Ectodermal cell (in vitro differentiated cells): ENCODE data around the gene SIRT5.

ENCODE experiments used
- H3K27ac ChIP-seq: 2 replicates; pipeline ENCODE4 v1.7.0; 2013; ENCODE audit warnings: mild to moderate bottlenecking, low read depth, low read length; ENCODE audit not compliant: insufficient read depth, poor library complexity, severe bottlenecking
- H3K27me3 ChIP-seq: 2 replicates; pipeline ENCODE4 v1.7.0; 2013; ENCODE audit warnings: mild to moderate bottlenecking, low read length; ENCODE audit not compliant: insufficient read depth, control insufficient read depth, poor library complexity, severe bottlenecking
- H3K36me3 ChIP-seq: one replicate; pipeline ENCODE4 v1.7.0; 2013; ENCODE audit warnings: low read length; ENCODE audit not compliant: control insufficient read depth, insufficient read depth
- H3K4me1 ChIP-seq: one replicate; pipeline ENCODE4 v1.7.0; 2013; ENCODE audit warnings: low read length; ENCODE audit not compliant: control insufficient read depth, insufficient read depth
- H3K4me3 ChIP-seq: 2 replicates; pipeline ENCODE4 v1.7.0; 2013; ENCODE audit warnings: low read depth, low read length, control low read depth; ENCODE audit not compliant: insufficient read depth
- H3K9me3 ChIP-seq: 2 replicates; pipeline ENCODE4 v1.7.0; 2013; ENCODE audit warnings: mild to moderate bottlenecking, low read length, moderate library complexity; ENCODE audit not compliant: control insufficient read depth
- WGBS, 2 experiments: methylation state at CpG; one replicate each; pipeline ENCODE4 v1.1.7; 2013; ENCODE audit warnings: missing lambda C conversion rate in 2 of 2; 5-methylcytosine and 5-hydroxymethylcytosine counted together

Gene SIRT5

DNA sequence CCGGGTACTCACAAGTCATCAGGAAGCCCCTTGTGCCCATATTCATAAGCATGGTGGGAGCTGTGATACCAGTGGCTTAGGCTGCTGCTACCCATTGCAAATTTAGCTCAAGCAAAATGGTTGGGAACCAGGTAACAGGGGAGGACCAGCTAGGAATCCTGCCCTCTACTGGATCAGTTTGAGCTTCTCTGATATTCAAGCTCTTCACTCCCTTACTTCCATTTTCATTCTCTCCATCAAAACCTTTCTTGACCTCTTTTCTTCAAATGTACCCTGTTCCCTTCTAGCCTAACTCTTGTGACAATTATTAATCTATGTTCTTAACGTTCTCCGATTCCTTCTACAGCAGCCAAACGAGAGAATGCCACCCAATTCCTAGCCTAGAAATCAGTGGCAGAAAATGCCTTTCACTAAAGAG is 50.5 kb downstream of the SIRT5 start:
- H3K27me3 ChIP-seq: no peaks in the 10 kb centered on the region
- peaks cover 25% of the 10 kb centered on the region for H3K36me3 ChIP-seq
- 65 to 73% methylated on average over 4 of the region's 4 CpGs for WGBS, 2 experiments
- H3K9me3 ChIP-seq: no peaks in the 10 kb centered on the region
- H3K4me3 ChIP-seq: no peak overlapping the region
- no peak overlapping the region for H3K27ac ChIP-seq
- H3K4me1 ChIP-seq: no peaks in the 10 kb centered on the region

DNA sequence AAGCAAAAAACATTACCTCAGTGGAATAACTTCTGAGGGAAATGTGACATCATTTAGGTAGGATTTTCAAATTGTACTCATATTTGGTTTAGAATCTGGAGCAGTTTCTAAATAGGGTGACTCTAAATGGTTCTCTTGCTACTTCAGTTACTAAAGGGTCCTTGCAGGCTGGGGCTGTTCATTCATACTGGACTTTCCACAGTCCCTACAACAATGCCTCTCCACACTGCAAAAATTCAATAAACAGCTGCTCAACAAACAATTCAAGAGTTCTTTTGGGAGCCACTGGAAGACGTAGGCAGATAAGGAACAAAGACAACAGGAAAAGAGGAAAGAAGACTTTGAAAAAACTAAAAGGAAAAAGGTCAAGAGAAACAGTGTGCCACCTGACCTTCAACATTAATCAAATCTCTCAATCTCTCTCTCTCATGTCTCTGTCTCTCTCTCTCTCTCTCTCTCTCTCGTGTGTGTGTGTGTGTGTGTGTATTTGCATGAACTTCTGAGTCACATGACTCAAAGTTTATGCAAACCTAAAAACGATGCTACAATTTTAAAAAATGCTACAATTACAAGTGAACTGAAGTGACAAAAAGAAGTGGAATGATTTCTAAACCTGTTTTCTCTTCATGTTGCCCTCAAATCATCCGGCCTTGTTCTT is 55.2 kb downstream of the SIRT5 start:
- 80 to 89% methylated on average over 3 of the region's 4 CpGs for WGBS, 2 experiments
- Histone ChIP-seq H3K4me3 (no peak overlapping the region), H3K27ac (no peak overlapping the region), H3K36me3 (peaks cover 9% of the 10 kb centered on the region), H3K9me3 (no peaks in the 10 kb centered on the region), H3K27me3 (no peaks in the 10 kb centered on the region), H3K4me1 (no peaks in the 10 kb centered on the region)

DNA sequence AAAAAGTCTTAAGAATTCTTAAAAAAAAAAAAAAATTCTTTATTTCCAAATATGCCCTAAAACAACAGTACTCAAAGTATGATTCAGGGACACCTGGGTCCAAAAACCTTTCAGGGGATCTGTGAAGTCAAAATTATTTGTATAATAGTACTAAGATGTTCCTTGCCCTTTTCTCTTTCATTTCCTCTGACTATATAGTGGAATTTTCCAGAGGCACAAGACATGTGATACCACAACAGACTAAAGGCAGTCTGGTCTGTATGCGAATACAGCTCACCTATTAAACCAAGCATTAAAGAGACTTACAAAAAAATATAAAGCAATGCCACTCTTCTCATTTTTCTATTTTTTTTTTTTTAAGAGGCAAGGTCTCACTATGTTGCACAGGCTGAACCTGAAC is 56.1 kb downstream of the SIRT5 start:
- Histone ChIP-seq H3K9me3 (no peaks in the 10 kb centered on the region), H3K4me3 (no peak overlapping the region), H3K36me3 (peaks cover 8% of the 10 kb centered on the region), H3K4me1 (no peaks in the 10 kb centered on the region), H3K27ac (no peak overlapping the region), H3K27me3 (no peaks in the 10 kb centered on the region)
- 91 to 100% methylated on average over 1 of the region's 1 CpG for WGBS, 2 experiments

DNA sequence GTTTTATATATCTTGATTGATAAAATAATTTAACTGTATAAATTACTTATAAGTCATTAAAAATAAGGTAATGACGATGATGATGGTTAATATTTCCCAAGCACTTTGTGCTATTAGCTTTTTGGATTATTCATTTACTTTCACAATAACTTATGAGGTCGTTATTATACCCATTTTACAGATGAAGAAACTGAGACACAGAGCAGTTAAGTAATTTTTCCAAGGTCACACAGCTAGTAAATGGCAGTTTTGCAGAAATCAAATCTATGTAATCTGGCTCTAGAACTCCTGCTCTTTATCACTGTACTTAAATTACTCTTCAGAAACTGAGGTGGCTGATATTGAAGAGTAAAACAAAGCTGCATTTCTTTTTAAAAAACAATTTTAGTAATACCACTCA is 58.9 kb downstream of the SIRT5 start:
- Histone ChIP-seq H3K9me3 (no peaks in the 10 kb centered on the region), H3K4me3 (no peak overlapping the region), H3K4me1 (no peaks in the 10 kb centered on the region), H3K36me3 (peaks cover 8% of the 10 kb centered on the region), H3K27ac (no peak overlapping the region), H3K27me3 (no peaks in the 10 kb centered on the region)
- WGBS, 2 experiments: 86 to 96% methylated on average over 1 to 2 of the region's 2 CpGs

DNA sequence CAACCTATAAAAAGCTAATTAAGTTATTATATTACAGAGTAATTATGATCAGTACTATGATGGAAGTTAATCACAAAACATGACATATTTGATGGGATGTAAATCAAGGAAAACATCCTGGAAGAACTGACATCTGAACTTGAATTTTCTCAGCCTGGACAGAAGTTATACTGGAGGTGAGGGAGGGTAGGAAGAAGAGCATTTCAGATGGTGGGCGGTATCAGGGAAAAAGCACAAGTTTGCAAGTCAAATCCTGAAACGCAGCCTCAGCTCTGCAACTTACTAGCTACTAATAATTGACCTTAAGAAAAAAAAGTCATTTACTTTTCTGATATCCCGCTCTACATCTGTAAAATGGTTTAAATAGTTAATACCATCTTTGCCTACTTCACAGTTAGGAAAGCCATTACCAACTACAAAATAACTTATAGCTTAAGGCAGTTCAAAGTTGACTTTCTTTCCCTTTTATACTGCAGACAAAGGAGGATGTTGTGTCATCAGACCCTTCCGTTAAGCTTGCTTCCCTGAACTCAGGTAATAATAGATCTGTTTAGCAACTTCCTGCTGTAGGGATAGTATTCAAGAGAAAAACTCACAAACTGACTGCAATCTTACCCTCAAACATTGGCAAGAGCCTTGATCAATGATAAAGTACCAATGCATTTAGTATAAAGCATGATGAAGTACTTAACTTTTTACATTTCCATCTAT is 61.7 kb downstream of the SIRT5 start:
- 73 to 74% methylated on average over 4 of the region's 4 CpGs for WGBS, 2 experiments
- no peaks in the 10 kb centered on the region for H3K27me3 ChIP-seq
- H3K36me3 ChIP-seq: peaks cover 25% of the 10 kb centered on the region
- H3K9me3 ChIP-seq: no peaks in the 10 kb centered on the region
- no peaks in the 10 kb centered on the region for H3K4me1 ChIP-seq
- H3K27ac ChIP-seq: no peak overlapping the region
- no peak overlapping the region for H3K4me3 ChIP-seq

DNA sequence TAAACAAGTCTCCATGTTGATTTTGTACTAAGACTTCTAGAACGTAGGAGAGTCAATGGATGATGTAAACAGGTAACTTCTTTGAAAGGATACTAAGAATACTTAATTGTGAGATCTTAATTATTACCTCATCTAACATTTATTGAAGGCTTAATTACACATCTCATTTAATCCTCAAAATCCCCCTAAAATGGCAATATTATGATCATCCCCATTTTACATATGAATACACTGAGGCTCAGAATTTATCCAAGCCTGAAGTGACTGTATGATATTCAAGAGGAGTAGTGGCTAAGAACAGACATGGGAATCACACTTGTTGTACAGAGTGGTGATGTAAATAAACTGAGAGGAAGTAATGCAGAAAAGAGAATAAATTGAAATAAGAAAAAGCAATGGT is 63.6 kb downstream of the SIRT5 start:
- 86% methylated on average over 1 of the region's 1 CpG; no CpG with 5 or more reads in 1 of the 2 experiments for WGBS, 2 experiments
- no peak overlapping the region for H3K27ac ChIP-seq
- no peaks in the 10 kb centered on the region for H3K9me3 ChIP-seq
- no peaks in the 10 kb centered on the region for H3K4me1 ChIP-seq
- no peak overlapping the region for H3K4me3 ChIP-seq
- no peaks in the 10 kb centered on the region for H3K27me3 ChIP-seq
- H3K36me3 ChIP-seq: peaks cover 22% of the 10 kb centered on the region

DNA sequence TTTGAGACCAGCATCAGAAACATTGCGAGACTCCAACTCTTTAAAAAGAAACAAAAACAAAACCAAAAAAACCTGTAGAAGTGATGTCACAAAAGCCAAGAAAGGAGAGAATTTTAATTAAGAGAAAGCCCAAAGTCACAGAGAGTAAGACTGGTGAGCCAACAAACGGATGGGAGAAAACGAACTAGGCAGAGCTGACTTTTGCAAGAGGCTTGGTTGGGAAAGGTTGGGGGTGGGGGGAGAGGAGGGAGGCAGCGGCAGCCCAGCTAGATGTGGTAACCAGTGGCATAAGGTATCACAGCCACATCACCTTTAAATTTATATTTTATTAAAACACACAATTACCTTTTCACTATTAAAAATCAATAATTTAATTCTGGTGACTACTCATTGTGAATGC is 64.2 kb downstream of the SIRT5 start:
- Histone ChIP-seq H3K4me1 (no peaks in the 10 kb centered on the region), H3K36me3 (peaks cover 26% of the 10 kb centered on the region), H3K27ac (no peak overlapping the region), H3K27me3 (no peaks in the 10 kb centered on the region), H3K9me3 (no peaks in the 10 kb centered on the region), H3K4me3 (no peak overlapping the region)
- WGBS, 2 experiments: 95 to 97% methylated on average over 3 of the region's 4 CpGs

DNA sequence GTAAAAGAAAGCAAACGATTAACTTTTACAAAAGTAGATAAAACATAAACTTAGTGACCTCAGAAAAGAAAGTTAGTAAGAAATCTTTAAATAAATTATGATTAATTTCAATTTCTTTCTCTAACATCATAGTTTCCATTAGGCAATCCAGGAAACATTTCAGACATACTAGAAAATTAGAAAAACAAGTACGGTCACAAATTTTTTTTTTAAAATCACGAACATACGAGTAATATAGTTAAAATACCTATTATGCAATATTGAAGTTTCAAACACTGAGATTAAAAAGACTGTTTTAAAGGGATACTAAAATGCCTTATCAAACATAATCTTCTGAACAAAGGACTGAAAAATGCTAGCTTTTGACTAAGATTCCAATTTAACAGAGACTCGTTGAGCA is 66.9 kb downstream of the SIRT5 start:
- peaks cover 26% of the 10 kb centered on the region for H3K36me3 ChIP-seq
- no peaks in the 10 kb centered on the region for H3K27me3 ChIP-seq
- WGBS, 2 experiments: 100% methylated on average over 1 of the region's 5 CpGs
- no peaks in the 10 kb centered on the region for H3K9me3 ChIP-seq
- H3K4me3 ChIP-seq: no peak overlapping the region
- H3K27ac ChIP-seq: no peak overlapping the region
- no peaks in the 10 kb centered on the region for H3K4me1 ChIP-seq

DNA sequence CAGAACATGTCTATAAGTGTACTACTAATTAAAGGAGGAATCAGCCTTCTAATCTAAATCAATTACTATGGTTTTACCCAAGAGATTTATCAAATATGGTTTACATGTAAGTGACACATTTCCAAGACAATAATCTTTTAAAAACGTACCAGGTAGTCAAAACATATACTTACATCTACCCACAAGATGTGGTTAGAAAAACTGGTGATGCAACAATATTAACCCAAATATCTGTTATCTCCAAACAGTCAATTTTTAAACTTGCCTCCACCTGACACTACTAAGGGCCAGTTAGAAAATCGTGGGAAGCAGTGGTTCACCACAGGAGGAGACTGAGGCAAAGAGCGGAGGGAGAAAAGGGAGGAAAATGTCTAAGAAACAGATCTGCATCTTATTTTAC is 68.7 kb downstream of the SIRT5 start:
- 90 to 91% methylated on average over 3 of the region's 3 CpGs for WGBS, 2 experiments
- no peak overlapping the region for H3K4me3 ChIP-seq
- H3K9me3 ChIP-seq: no peaks in the 10 kb centered on the region

DNA sequence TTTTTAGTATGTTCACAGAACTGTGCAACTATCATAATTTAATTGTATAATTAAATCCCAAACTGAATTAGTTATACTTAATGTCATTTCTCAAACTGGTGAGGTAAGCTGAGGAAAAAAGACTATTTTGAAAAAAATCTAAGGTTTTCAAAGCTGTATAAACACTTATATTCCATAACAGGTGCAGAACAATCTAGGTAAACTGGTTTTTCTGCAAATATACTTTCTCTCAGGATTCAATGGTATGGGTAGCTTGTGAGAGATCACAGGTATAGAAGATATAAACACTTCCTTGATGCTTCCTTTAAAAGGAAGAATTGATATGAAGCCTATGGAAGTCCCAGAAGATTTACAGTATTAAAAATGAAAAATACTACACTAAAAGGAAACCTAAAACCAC is 74.4 kb downstream of the SIRT5 start:
- Histone ChIP-seq H3K27me3 (no peaks in the 10 kb centered on the region), H3K9me3 (no peaks in the 10 kb centered on the region), H3K4me1 (no peaks in the 10 kb centered on the region), H3K4me3 (no peak overlapping the region), H3K27ac (no peak overlapping the region), H3K36me3 (no peaks in the 10 kb centered on the region)

More for the DNA sequence above, 68.7 kb downstream of the SIRT5 start:
- no peaks in the 10 kb centered on the region for H3K4me1 ChIP-seq
- peaks cover 26% of the 10 kb centered on the region for H3K36me3 ChIP-seq
- no peak overlapping the region for H3K27ac ChIP-seq
- H3K27me3 ChIP-seq: no peaks in the 10 kb centered on the region
